ENCODE measurements around the gene IGSF21.

The IGSF21 gene

GRCh38 chr1:18426580-18426979 lies 319.0 kb downstream of the IGSF21 start:
- no peak for DNase-seq (ENCODE audit: low spot score)
